Panc1 (cell line): ENCODE results near the gene CCDC158. TPM values are rescaled to one million over a fixed set of nuclear protein-coding genes. Genes with fewer than 3 reads are reported as not detected.

ENCODE experiments used
- ATAC-seq: fragments of 200-7000 bp; cut with Tn5 transposase; 2 replicates; pipeline ENCODE4 v1.9.1; 2020; ENCODE audit warnings: mild to moderate bottlenecking, moderate library complexity
- BruUV-seq: library from RNA; stranded (reverse); fragments of 400-500 nt; replicated peaks from 2 replicates; lab custom pipeline; 2021; lab: Mats Ljungman, UMichigan
- CTCF ChIA-PET: fragments of 300-600 bp; sonication (Branson Sonifier 250); formaldehyde crosslinking; loops from one replicate; lab custom pipeline; 2022; ENCODE audit warnings: antibody characterized with exemption; lab: Charles Lee
- POLR2A ChIA-PET: fragments of 300-600 bp; sonication (Branson Sonifier 250); formaldehyde crosslinking; loops from one replicate; lab custom pipeline; 2022; ENCODE audit warnings: antibody characterized with exemption; lab: Charles Lee
- DNase-seq: peaks from one replicate; pipeline ENCODE4 v3.0.0-alpha.2; 2010; ENCODE audit warnings: low read depth, low spot score
- H3K27ac ChIP-seq: 2 replicates; pipeline ENCODE4 v1.5.1; 2011; ENCODE audit warnings: mild to moderate bottlenecking, low read length, inconsistent platforms
- H3K27me3 ChIP-seq: fragments of 200-500 bp; sonication (Bioruptor generic); 2 replicates; pipeline ENCODE4 v1.6.0; 2014; ENCODE audit warnings: low read length, inconsistent platforms; ENCODE audit not compliant: control insufficient read depth, insufficient read depth
- H3K36me3 ChIP-seq: fragments of 200-500 bp; sonication (Bioruptor generic); 2 replicates; pipeline ENCODE4 v1.5.1; 2014; ENCODE audit warnings: inconsistent platforms, mild to moderate bottlenecking, low read length, moderate library complexity; ENCODE audit not compliant: control insufficient read depth, insufficient read depth
- H3K4me1 ChIP-seq: 2 replicates; pipeline ENCODE4 v1.5.1; 2011; ENCODE audit warnings: inconsistent platforms, mild to moderate bottlenecking, low read length, moderate library complexity; ENCODE audit not compliant: control insufficient read depth, insufficient read depth
- H3K4me3 ChIP-seq, 2 experiments: 2 replicates each; pipeline ENCODE4 v1.5.1; 2011 to 2012; ENCODE audit warnings: low read depth in 2 of 2, low read length in 2 of 2, mild to moderate bottlenecking in 2 of 2, inconsistent platforms in 1 of 2, moderate library complexity in 1 of 2
- H3K9me3 ChIP-seq: fragments of 200-500 bp; sonication (Bioruptor generic); 2 replicates; pipeline ENCODE4 v1.5.1; 2014; ENCODE audit warnings: low read depth, mild to moderate bottlenecking, inconsistent platforms, low read length, moderate library complexity; ENCODE audit not compliant: control insufficient read depth, insufficient read depth
- POLR2AphosphoS5 ChIP-seq: IDR thresholded peaks from 2 replicates; pipeline ENCODE4 v1.6.1; 2012; ENCODE audit warnings: mild to moderate bottlenecking, low read depth, low read length, moderate library complexity
- SIN3A ChIP-seq: IDR thresholded peaks from 2 replicates; pipeline ENCODE4 v1.6.1; 2012; ENCODE audit warnings: low read depth, mild to moderate bottlenecking, low read length, moderate library complexity, borderline replicate concordance; ENCODE audit not compliant: insufficient read depth
- TCF7L2 ChIP-seq: IDR thresholded peaks from 2 replicates; pipeline ENCODE4 v1.6.1; 2011; ENCODE audit warnings: mild to moderate bottlenecking, low read depth, low read length, inconsistent platforms
- in situ Hi-C: cut with HindIII; loops from 2 replicates; pipeline ENCODE4 v1.10.0; 2016; ENCODE audit warnings: low sequenced_read_pairs, low pct_unique_long_range_greater_than_20kb
- intact Hi-C: fragments of 100-400 bp; cut with micrococcal nuclease; formaldehyde crosslinking; loops from one replicate; pipeline ENCODE4 v1.10.0; 2022; ENCODE audit not compliant: unreplicated experiment
- total RNA-seq: library from RNA; stranded (reverse); gene quantifications from one replicate; pipeline ENCODE4 v1.2.1, GENCODE V29; 2021; ENCODE audit not compliant: unreplicated experiment
- TF ChIP-seq, protein P1 (sequence below), 2 experiments: IDR thresholded peaks; 2 replicates each; pipeline ENCODE4 v1.6.1; 2011 to 2012; ENCODE audit warnings: low read depth in 2 of 2, control low read depth in 1 of 2, low read length in 1 of 2, mild to moderate bottlenecking in 1 of 2, moderate library complexity in 1 of 2; ENCODE audit not compliant: insufficient read depth in 1 of 2
- TF ChIP-seq, protein P2 (sequence below): fragments of 450-650 bp; IDR thresholded peaks from 2 replicates; pipeline ENCODE4 v1.5.1; 2017; ENCODE audit warnings: mild to moderate bottlenecking

Gene CCDC158
- total RNA-seq, 1 experiment from 2014 or later, result 0.28 TPM

DNA sequence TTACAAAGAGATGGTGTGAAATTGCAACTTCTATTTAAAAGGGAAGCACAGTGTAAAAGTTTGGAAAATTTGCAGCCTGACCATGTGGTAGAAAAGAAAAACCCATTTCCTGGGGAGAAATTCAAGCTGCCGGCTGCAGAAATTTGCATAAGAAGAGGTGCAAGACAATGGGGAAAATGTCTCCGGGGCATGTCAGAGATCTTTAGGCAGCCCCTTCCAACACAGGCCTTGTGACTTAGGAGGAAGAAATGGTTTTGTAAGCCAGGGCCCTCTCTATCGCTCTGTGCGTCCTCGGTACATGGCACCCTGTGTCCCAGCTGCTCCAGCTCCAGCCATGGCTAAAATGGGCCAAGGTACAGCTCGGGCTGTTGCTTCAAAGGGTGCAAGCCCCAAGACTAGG is 40.4 kb downstream of the CCDC158 start:
- Histone ChIP-seq H3K9me3 (no peaks in the 10 kb centered on the region), H3K27me3 (no peaks in the 10 kb centered on the region), H3K36me3 (no peaks in the 10 kb centered on the region), H3K4me1 (peaks cover 4% of the 10 kb centered on the region; the same call in 1 of the 2 replicates), H3K27ac (no peak overlapping the region), H3K4me3 (no peak overlapping the region)
- TF ChIP-seq, protein P1, sequence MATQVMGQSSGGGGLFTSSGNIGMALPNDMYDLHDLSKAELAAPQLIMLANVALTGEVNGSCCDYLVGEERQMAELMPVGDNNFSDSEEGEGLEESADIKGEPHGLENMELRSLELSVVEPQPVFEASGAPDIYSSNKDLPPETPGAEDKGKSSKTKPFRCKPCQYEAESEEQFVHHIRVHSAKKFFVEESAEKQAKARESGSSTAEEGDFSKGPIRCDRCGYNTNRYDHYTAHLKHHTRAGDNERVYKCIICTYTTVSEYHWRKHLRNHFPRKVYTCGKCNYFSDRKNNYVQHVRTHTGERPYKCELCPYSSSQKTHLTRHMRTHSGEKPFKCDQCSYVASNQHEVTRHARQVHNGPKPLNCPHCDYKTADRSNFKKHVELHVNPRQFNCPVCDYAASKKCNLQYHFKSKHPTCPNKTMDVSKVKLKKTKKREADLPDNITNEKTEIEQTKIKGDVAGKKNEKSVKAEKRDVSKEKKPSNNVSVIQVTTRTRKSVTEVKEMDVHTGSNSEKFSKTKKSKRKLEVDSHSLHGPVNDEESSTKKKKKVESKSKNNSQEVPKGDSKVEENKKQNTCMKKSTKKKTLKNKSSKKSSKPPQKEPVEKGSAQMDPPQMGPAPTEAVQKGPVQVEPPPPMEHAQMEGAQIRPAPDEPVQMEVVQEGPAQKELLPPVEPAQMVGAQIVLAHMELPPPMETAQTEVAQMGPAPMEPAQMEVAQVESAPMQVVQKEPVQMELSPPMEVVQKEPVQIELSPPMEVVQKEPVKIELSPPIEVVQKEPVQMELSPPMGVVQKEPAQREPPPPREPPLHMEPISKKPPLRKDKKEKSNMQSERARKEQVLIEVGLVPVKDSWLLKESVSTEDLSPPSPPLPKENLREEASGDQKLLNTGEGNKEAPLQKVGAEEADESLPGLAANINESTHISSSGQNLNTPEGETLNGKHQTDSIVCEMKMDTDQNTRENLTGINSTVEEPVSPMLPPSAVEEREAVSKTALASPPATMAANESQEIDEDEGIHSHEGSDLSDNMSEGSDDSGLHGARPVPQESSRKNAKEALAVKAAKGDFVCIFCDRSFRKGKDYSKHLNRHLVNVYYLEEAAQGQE (IDR thresholded peaks at IDR 0.05; ENCODE audit: insufficient read depth in 1 of 2, low read depth in 2 of 2, low read length in 1 of 2), result no peak
- no peak for TF ChIP-seq SIN3A
- TF ChIP-seq TCF7L2, result no peak
- TF ChIP-seq, protein P2, sequence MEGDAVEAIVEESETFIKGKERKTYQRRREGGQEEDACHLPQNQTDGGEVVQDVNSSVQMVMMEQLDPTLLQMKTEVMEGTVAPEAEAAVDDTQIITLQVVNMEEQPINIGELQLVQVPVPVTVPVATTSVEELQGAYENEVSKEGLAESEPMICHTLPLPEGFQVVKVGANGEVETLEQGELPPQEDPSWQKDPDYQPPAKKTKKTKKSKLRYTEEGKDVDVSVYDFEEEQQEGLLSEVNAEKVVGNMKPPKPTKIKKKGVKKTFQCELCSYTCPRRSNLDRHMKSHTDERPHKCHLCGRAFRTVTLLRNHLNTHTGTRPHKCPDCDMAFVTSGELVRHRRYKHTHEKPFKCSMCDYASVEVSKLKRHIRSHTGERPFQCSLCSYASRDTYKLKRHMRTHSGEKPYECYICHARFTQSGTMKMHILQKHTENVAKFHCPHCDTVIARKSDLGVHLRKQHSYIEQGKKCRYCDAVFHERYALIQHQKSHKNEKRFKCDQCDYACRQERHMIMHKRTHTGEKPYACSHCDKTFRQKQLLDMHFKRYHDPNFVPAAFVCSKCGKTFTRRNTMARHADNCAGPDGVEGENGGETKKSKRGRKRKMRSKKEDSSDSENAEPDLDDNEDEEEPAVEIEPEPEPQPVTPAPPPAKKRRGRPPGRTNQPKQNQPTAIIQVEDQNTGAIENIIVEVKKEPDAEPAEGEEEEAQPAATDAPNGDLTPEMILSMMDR, result no peak
- no peak for TF ChIP-seq POLR2AphosphoS5
- ChIA-PET POLR2A (interaction anchor here (0.6 kb wide), 1 partner anchor 167 kb away, joined by 5 read pairs; no protein-coding TSS in a partner anchor), CTCF (no interaction called here)
- ATAC-seq (no peak), DNase-seq (no peak)
- intact Hi-C loops (no loop called here), in situ Hi-C loops (no loop called here)
- BruUV-seq, result no TSS peak

DNA sequence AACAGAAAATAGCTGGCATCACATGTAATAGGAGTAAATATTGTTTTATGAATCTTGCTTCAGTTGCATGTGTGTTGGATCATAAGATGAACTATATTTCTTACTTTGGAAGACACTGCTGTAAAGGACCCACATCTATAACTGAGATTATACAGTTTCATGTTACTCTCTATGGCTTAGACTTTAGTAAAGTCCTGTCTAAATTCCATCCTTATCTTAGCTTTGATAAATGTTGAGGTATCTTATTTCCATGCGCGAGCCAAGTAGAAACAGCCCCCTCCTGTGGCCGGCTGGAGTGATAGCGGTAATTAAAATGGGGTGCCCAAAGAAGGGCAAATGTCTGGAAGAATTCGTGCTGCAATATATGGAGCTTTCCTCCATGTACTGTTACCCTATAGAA is 43.0 kb downstream of the CCDC158 start:
- H3K27me3 ChIP-seq, result no peaks in the 10 kb centered on the region
- POLR2A ChIA-PET, result no interaction called here
- TF ChIP-seq, protein P2, result peak; percentile 65
- no peak for TF ChIP-seq TCF7L2
- no peak for DNase-seq
- in situ Hi-C loops (no loop called here), intact Hi-C loops (no loop called here)
- H3K27ac ChIP-seq, result no peak overlapping the region
- ATAC-seq, result no peak
- CTCF ChIA-PET, result interaction anchor here (0.6 to 1.5 kb wide), 2 partner anchors 198 to 277 kb away, joined by 4 read pairs; no protein-coding TSS in a partner anchor
- H3K36me3 ChIP-seq, result no peaks in the 10 kb centered on the region
- H3K4me1 ChIP-seq, result peaks cover 4% of the 10 kb centered on the region; the same call in 1 of the 2 replicates
- H3K4me3 ChIP-seq, result no peak overlapping the region
- no TSS peak for BruUV-seq
- no peaks in the 10 kb centered on the region for H3K9me3 ChIP-seq
